Caco-2 (cell line): Measurements from ENCODE around the gene GRID1. TPM values are rescaled to one million over a fixed set of nuclear protein-coding genes. Genes with fewer than 3 reads are reported as not detected.

Experiments used
- BruUV-seq: library from RNA; stranded (reverse); fragments of 400-500 nt; replicated peaks from 2 replicates; lab custom pipeline; 2021; lab: Mats Ljungman, UMichigan
- CTCF ChIA-PET: fragments of 300-600 bp; sonication (Branson Sonifier 250); formaldehyde crosslinking; loops from one replicate; lab custom pipeline; 2022; ENCODE audit warnings: antibody characterized with exemption; lab: Charles Lee
- POLR2A ChIA-PET: fragments of 300-600 bp; sonication (Branson Sonifier 250); formaldehyde crosslinking; loops from one replicate; lab custom pipeline; 2022; ENCODE audit warnings: antibody characterized with exemption; lab: Charles Lee
- DNase-seq, 2 experiments: peaks; one replicate each; pipeline versions ENCODE4 v3.0.0 to v3.0.0-alpha.2; 2020 to 2022
- H3K27me3 ChIP-seq: replicated peaks from 2 replicates; pipeline ENCODE4 v1.6.0; 2011; ENCODE audit warnings: low read length; ENCODE audit not compliant: control insufficient read depth, insufficient read depth
- H3K36me3 ChIP-seq: 2 replicates; pipeline ENCODE4 v1.5.1; 2011; ENCODE audit warnings: low read length; ENCODE audit not compliant: control insufficient read depth, insufficient read depth
- H3K4me1 ChIP-seq: fragments of 250-450 bp; sonication (Bioruptor Pico); 2 replicates; pipeline ENCODE4 v1.5.1; 2020; ENCODE audit warnings: mild to moderate bottlenecking
- H3K4me3 ChIP-seq: 2 replicates; pipeline ENCODE4 v1.5.1; 2011; ENCODE audit warnings: low read depth, mild to moderate bottlenecking, control low read depth, low read length
- H3K9me3 ChIP-seq: fragments of 250-450 bp; sonication (Bioruptor Pico); 2 replicates; pipeline ENCODE4 v1.5.1; 2020; ENCODE audit warnings: mild to moderate bottlenecking, moderate library complexity
- H3K27ac Mint-ChIP-seq: one replicate; pipeline ENCODE4 v1.8.0; 2022; ENCODE audit warnings: mixed read lengths; ENCODE audit not compliant: unreplicated experiment
- H3K27me3 Mint-ChIP-seq: one replicate; pipeline ENCODE4 v1.8.0; 2022; ENCODE audit warnings: mixed read lengths; ENCODE audit not compliant: insufficient read depth, unreplicated experiment
- H3K36me3 Mint-ChIP-seq: one replicate; pipeline ENCODE4 v1.8.0; 2022; ENCODE audit warnings: mild to moderate bottlenecking, mixed read lengths; ENCODE audit not compliant: insufficient read depth, unreplicated experiment
- H3K4me1 Mint-ChIP-seq: one replicate; pipeline ENCODE4 v1.8.0; 2022; ENCODE audit warnings: low read depth, mixed read lengths; ENCODE audit not compliant: unreplicated experiment
- H3K4me3 Mint-ChIP-seq: one replicate; pipeline ENCODE4 v1.8.0; 2022; ENCODE audit warnings: mild to moderate bottlenecking, moderate library complexity, mixed read lengths; ENCODE audit not compliant: unreplicated experiment
- H3K9me3 Mint-ChIP-seq: one replicate; pipeline ENCODE4 v1.8.0; 2022; ENCODE audit warnings: mixed read lengths; ENCODE audit not compliant: unreplicated experiment
- CTCF ChIP-seq, 2 experiments: fragments of 200-600 bp in 1 of 2; IDR thresholded peaks; 1 replicate in 1 of 2; 2 replicates in 1 of 2; pipeline versions ENCODE4 v1.5.1 to v1.8.0; 2011 to 2022; ENCODE audit warnings: antibody characterized with exemption in 1 of 2, control low read depth in 1 of 2, inconsistent platforms in 1 of 2, low read depth in 1 of 2, low read length in 1 of 2, mild to moderate bottlenecking in 1 of 2, moderate library complexity in 1 of 2; ENCODE audit not compliant: insufficient read depth in 1 of 2, severe bottlenecking in 1 of 2, unreplicated experiment in 1 of 2
- intact Hi-C: fragments of 100-400 bp; cut with micrococcal nuclease; formaldehyde crosslinking; loops from one replicate; pipeline ENCODE4 v1.10.0; 2022; ENCODE audit not compliant: unreplicated experiment
- total RNA-seq: library from RNA; stranded (reverse); gene quantifications from 2 replicates; pipeline ENCODE4 v1.2.3, GENCODE V29; 2022

Gene GRID1
- total RNA-seq, 1 experiment from 2014 or later = 8.0 TPM

GRCh38 chr10:86106616-86107015 lies 260.0 kb downstream of the GRID1 start:
- H3K27ac Mint-ChIP-seq = no peak overlapping the region
- H3K36me3 ChIP-seq = no peaks in the 10 kb centered on the region
- ChIA-PET POLR2A (no interaction called here), CTCF (no interaction called here)
- intact Hi-C loops = loop anchor here (10.0 kb wide), 1 partner anchor 268 kb away; no protein-coding TSS in a partner anchor
- H3K9me3 Mint-ChIP-seq = no peaks in the 10 kb centered on the region
- H3K4me3 ChIP-seq = no peak overlapping the region
- no peak for TF ChIP-seq CTCF (IDR thresholded peaks at IDR 0.05; ENCODE audit: insufficient read depth in 1 of 2, low read depth in 1 of 2, low read length in 1 of 2, severe bottlenecking in 1 of 2, unreplicated experiment in 1 of 2)
- peaks cover 7% of the 10 kb centered on the region for H3K4me1 Mint-ChIP-seq
- H3K9me3 ChIP-seq = no peaks in the 10 kb centered on the region
- no peak for DNase-seq
- no peaks in the 10 kb centered on the region for H3K36me3 Mint-ChIP-seq
- H3K4me1 ChIP-seq = no peaks in the 10 kb centered on the region
- H3K27me3 Mint-ChIP-seq = no peaks in the 10 kb centered on the region
- no peak overlapping the region for H3K4me3 Mint-ChIP-seq
- H3K27me3 ChIP-seq = no peaks in the 10 kb centered on the region
- BruUV-seq = no TSS peak

GRCh38 chr10:86105640-86106039 lies 261.0 kb downstream of the GRID1 start:
- no peaks in the 10 kb centered on the region for H3K27me3 ChIP-seq
- no peak overlapping the region for H3K4me3 Mint-ChIP-seq
- no peaks in the 10 kb centered on the region for H3K36me3 Mint-ChIP-seq
- intact Hi-C loops = loop anchor here (10.0 kb wide), 1 partner anchor 269 kb away; no protein-coding TSS in a partner anchor
- H3K4me1 Mint-ChIP-seq = peaks cover 7% of the 10 kb centered on the region
- H3K27me3 Mint-ChIP-seq = no peaks in the 10 kb centered on the region
- no peak for DNase-seq
- no TSS peak for BruUV-seq
- no peaks in the 10 kb centered on the region for H3K4me1 ChIP-seq
- ChIA-PET CTCF (no interaction called here), POLR2A (no interaction called here)
- no peak overlapping the region for H3K4me3 ChIP-seq
- no peak for TF ChIP-seq CTCF (IDR thresholded peaks at IDR 0.05; ENCODE audit: insufficient read depth in 1 of 2, low read depth in 1 of 2, low read length in 1 of 2, severe bottlenecking in 1 of 2, unreplicated experiment in 1 of 2)
- H3K36me3 ChIP-seq = no peaks in the 10 kb centered on the region
- no peaks in the 10 kb centered on the region for H3K9me3 Mint-ChIP-seq
- H3K27ac Mint-ChIP-seq = no peak overlapping the region
- no peaks in the 10 kb centered on the region for H3K9me3 ChIP-seq

GRCh38 chr10:86105181-86105580 lies 261.4 kb downstream of the GRID1 start:
- ChIA-PET POLR2A (no interaction called here), CTCF (no interaction called here)
- H3K9me3 Mint-ChIP-seq = no peaks in the 10 kb centered on the region
- H3K4me3 Mint-ChIP-seq = no peak overlapping the region
- intact Hi-C loops = loop anchor here (10.0 kb wide), 1 partner anchor 270 kb away; no protein-coding TSS in a partner anchor
- no TSS peak for BruUV-seq
- H3K4me1 Mint-ChIP-seq = peaks cover 7% of the 10 kb centered on the region
- no peak for TF ChIP-seq CTCF (IDR thresholded peaks at IDR 0.05; ENCODE audit: insufficient read depth in 1 of 2, low read depth in 1 of 2, low read length in 1 of 2, severe bottlenecking in 1 of 2, unreplicated experiment in 1 of 2)
- H3K36me3 Mint-ChIP-seq = no peaks in the 10 kb centered on the region
- Histone ChIP-seq H3K27me3 (no peaks in the 10 kb centered on the region), H3K4me3 (no peak overlapping the region), H3K9me3 (no peaks in the 10 kb centered on the region), H3K4me1 (no peaks in the 10 kb centered on the region), H3K36me3 (no peaks in the 10 kb centered on the region)
- H3K27ac Mint-ChIP-seq = no peak overlapping the region
- DNase-seq = no peak
- no peaks in the 10 kb centered on the region for H3K27me3 Mint-ChIP-seq
